HepG2 (cell line): ENCODE results near the gene LRP1B. TPM values are rescaled to one million over a fixed set of nuclear protein-coding genes. Genes with fewer than 3 reads are reported as not detected.

Source experiments
- ATAC-seq: fragments of 200-7000 bp; cut with Tn5 transposase; 3 replicates; pipeline ENCODE4 v1.9.1; 2020; ENCODE audit warnings: mild to moderate bottlenecking, moderate library complexity
- BruUV-seq: library from RNA; stranded (reverse); fragments of 400-500 nt; replicated peaks from 2 replicates; lab custom pipeline; 2021; lab: Mats Ljungman, UMichigan
- CTCF ChIA-PET: fragments of 300-600 bp; formaldehyde crosslinking; extraction: SDS; loops from one replicate; lab custom pipeline; 2021; ENCODE audit warnings: low total read pairs, inconsistent platforms, low intra/inter-chr PET ratio; lab: Yijun Ruan, JAX
- POLR2A ChIA-PET: fragments of 350-600 bp; sonication (Branson Sonifier 250); formaldehyde crosslinking; loops from one replicate; lab custom pipeline; 2020; ENCODE audit warnings: antibody characterized with exemption, inconsistent platforms; lab: Yijun Ruan, JAX
- DNase-seq: peaks from one replicate; pipeline ENCODE4 v3.0.0-alpha.2; 2015; ENCODE audit warnings: low spot score
- FAIRE-seq: peaks from 3 replicates; lab custom pipeline; 2011; peaks lifted over from hg19 to GRCh38; lab: Jason Lieb, UNC
- H2AFZ ChIP-seq: one replicate; pipeline ENCODE4 v1.6.1; 2011; ENCODE audit warnings: low read length, inconsistent platforms
- H3K27ac ChIP-seq: fragments of 300-600 bp; 3 replicates; pipeline ENCODE4 v1.8.0; 2011; ENCODE audit warnings: mixed run types, mild to moderate bottlenecking, mixed read lengths, low read length, inconsistent platforms; ENCODE audit not compliant: insufficient read depth; ENCODE audit errors: extremely low read length
- H3K27me3 ChIP-seq, 2 experiments: fragments of 200-600 bp in 1 of 2; 2 replicates in 1 of 2; 3 replicates in 1 of 2; pipeline versions ENCODE4 v1.6.0 to v1.8.0; 2011; ENCODE audit warnings: low read length in 2 of 2, mild to moderate bottlenecking in 2 of 2, moderate library complexity in 2 of 2, inconsistent platforms in 1 of 2; ENCODE audit not compliant: insufficient read depth in 2 of 2, control insufficient read depth in 1 of 2
- H3K36me3 ChIP-seq, 2 experiments: fragments of 200-600 bp in 1 of 2; replicated peaks in 1 of 2; 2 replicates in 1 of 2; 3 replicates in 1 of 2; pipeline versions ENCODE4 v1.5.1 to v1.8.0; 2011; ENCODE audit warnings: low read length in 2 of 2, inconsistent platforms in 1 of 2; ENCODE audit not compliant: insufficient read depth in 2 of 2, control insufficient read depth in 1 of 2
- H3K4me1 ChIP-seq: 2 replicates; pipeline ENCODE4 v1.5.1; 2012; ENCODE audit warnings: low read length, inconsistent platforms; ENCODE audit not compliant: insufficient read depth
- H3K4me2 ChIP-seq: 2 replicates; pipeline ENCODE4 v1.6.0; 2011; ENCODE audit warnings: low read depth, low read length, inconsistent platforms
- H3K4me3 ChIP-seq, 3 experiments: fragments of 200-600 bp in 1 of 3; sonication (generic), shearing (Covaris generic) in 1 of 3; replicated peaks in 1 of 3; 2 replicates each; pipeline ENCODE4 v1.5.1; 2011 to 2016; ENCODE audit warnings: low read length in 3 of 3, inconsistent platforms in 2 of 3, low read depth in 2 of 3, mild to moderate bottlenecking in 2 of 3, control low read depth in 1 of 3, mixed read lengths in 1 of 3; ENCODE audit not compliant: insufficient read depth in 1 of 3
- H3K79me2 ChIP-seq: one replicate; pipeline ENCODE4 v1.6.1; 2011; ENCODE audit warnings: low read length, inconsistent platforms; ENCODE audit not compliant: insufficient read depth
- H3K9ac ChIP-seq: 2 replicates; pipeline ENCODE4 v1.6.0; 2011; ENCODE audit warnings: mild to moderate bottlenecking, low read depth, low read length, inconsistent platforms; ENCODE audit not compliant: insufficient read depth
- H3K9me3 ChIP-seq: 2 replicates; pipeline ENCODE4 v1.5.1; 2012; ENCODE audit warnings: mild to moderate bottlenecking, low read length
- H4K20me1 ChIP-seq: 2 replicates; pipeline ENCODE4 v1.6.0; 2011; ENCODE audit warnings: inconsistent platforms, mild to moderate bottlenecking, low read length, moderate library complexity; ENCODE audit not compliant: insufficient read depth
- ARID4A ChIP-seq: sonication (generic); formaldehyde crosslinking; IDR thresholded peaks from 2 replicates; pipeline ENCODE4 v1.5.0; 2020; ENCODE audit warnings: mild to moderate bottlenecking, missing genetic modification reagents, borderline replicate concordance
- HMGA1 ChIP-seq: sonication (generic); formaldehyde crosslinking; conservative IDR thresholded peaks from 2 replicates; pipeline ENCODE4 v1.4.0; 2020; ENCODE audit warnings: missing genetic modification reagents
- HOMEZ ChIP-seq: IDR thresholded peaks from 2 replicates; pipeline ENCODE4 v1.6.1; 2016; ENCODE audit warnings: low read depth
- ZNF432 ChIP-seq: sonication (generic); formaldehyde crosslinking; IDR thresholded peaks from 2 replicates; pipeline ENCODE4 v1.5.0; 2020; ENCODE audit warnings: missing genetic modification reagents, mild to moderate bottlenecking, borderline replicate concordance
- ZNF776 ChIP-seq: sonication (generic); formaldehyde crosslinking; IDR thresholded peaks from 2 replicates; pipeline ENCODE4 v1.4.0; 2020; ENCODE audit warnings: mild to moderate bottlenecking, missing genetic modification reagents
- WGBS: methylation state at CpG from one replicate; pipeline ENCODE4 v1.1.6; 2017; ENCODE audit warnings: low lambda C conversion rate; 5-methylcytosine and 5-hydroxymethylcytosine counted together
- in situ Hi-C: cut with HindIII; loops from 2 replicates; pipeline ENCODE4 v1.10.0; 2017; ENCODE audit warnings: low pct_unique_long_range_greater_than_20kb; ENCODE audit not compliant: extremely low pct_ligation_motif_present
- intact Hi-C: fragments of 100-400 bp; cut with micrococcal nuclease; formaldehyde crosslinking; loops from one replicate; pipeline ENCODE4 v1.10.0; 2022; ENCODE audit not compliant: unreplicated experiment
- polyA plus RNA-seq, 8 experiments: library from polyadenylated mRNA; depleted of rRNA in 3 of 8; stranded (reverse) in 7 of 8; unstranded in 1 of 8; fragments of >200 nt; fragmentation: Illumina TruSeq in 4 of 8; extraction: Trizol in 4 of 8; gene quantifications; 2 replicates each; pipeline versions ENCODE4 v1.2.1 to v1.2.3, GENCODE V29; 2011 to 2016; ENCODE audit warnings: low read depth in 4 of 8, missing spikeins in 1 of 8, mixed read lengths in 1 of 8; ENCODE audit not compliant: insufficient read depth in 1 of 8
- total RNA-seq, 5 experiments: library from RNA; depleted of rRNA; stranded (reverse); fragments of >200 nt; fragmentation: Illumina TruSeq; extraction: Trizol; gene quantifications; 2 replicates each; pipeline ENCODE4 v1.2.3, GENCODE V29; 2016; ENCODE audit warnings: low read depth in 1 of 5

LRP1B gene
- total and polyA plus RNA-seq, 2 of the 13 experiments (the other 11 are each of a cell fraction or from before 2014, with no cell fraction given), result 0.04 TPM; not detected in 1

- ChIA-PET POLR2A (no interaction called here), CTCF (no interaction called here)
- no peaks in the 10 kb centered on the region for H3K79me2 ChIP-seq
- WGBS, result 0% methylated on average over 2 of the region's 2 CpGs
- in situ Hi-C loops (no loop called here), intact Hi-C loops (no loop called here)
- H3K36me3 ChIP-seq, result no peaks in the 10 kb centered on the region
- ATAC-seq, result no peak
- no peak overlapping the region for H2AFZ ChIP-seq
- FAIRE-seq, result no peak
- H3K4me3 ChIP-seq, result no peak overlapping the region
- no peaks in the 10 kb centered on the region for H3K27me3 ChIP-seq
- H3K4me2 ChIP-seq, result no peak overlapping the region
- H4K20me1 ChIP-seq, result no peaks in the 10 kb centered on the region
- H3K27ac ChIP-seq, result no peak overlapping the region
- no peak for DNase-seq
- no peak overlapping the region for H3K9ac ChIP-seq
- H3K4me1 ChIP-seq, result no peaks in the 10 kb centered on the region
- TF ChIP-seq ZNF776 (CRISPR knock-in tag) (no peak), HOMEZ (CRISPR knock-in tag) (no peak), ZNF432 (CRISPR knock-in tag) (no peak), HMGA1 (CRISPR knock-in tag) (no peak), ARID4A (CRISPR knock-in tag) (no peak)
- no peaks in the 10 kb centered on the region for H3K9me3 ChIP-seq
- BruUV-seq, result no TSS peak
Measured at GRCh38 chr2:142076317-142076716, 54.5 kb downstream of the LRP1B start.
